ENCODE data around the gene ATCAY.

DNA sequence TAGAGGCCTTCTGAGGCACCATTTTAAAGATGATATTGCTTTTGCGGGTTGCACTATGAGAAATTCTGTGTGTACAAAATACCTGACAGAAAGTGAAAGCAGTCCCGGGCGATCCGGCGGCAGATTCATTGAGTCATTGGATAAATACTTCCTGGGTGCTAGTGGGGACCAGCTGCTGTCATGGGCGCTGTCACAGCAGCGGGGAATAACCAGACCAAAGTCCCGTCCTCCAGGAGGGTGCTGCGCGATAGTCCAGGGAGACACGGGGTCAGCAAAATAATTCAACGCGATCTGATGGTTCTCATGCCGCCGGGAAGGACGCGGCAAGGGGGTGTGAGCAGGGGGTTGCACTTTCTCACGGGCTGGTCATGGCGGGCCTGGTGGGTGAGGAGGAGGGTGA, 25.2 kb upstream of the ATCAY start:
- TF ChIP-seq, protein P1, sequence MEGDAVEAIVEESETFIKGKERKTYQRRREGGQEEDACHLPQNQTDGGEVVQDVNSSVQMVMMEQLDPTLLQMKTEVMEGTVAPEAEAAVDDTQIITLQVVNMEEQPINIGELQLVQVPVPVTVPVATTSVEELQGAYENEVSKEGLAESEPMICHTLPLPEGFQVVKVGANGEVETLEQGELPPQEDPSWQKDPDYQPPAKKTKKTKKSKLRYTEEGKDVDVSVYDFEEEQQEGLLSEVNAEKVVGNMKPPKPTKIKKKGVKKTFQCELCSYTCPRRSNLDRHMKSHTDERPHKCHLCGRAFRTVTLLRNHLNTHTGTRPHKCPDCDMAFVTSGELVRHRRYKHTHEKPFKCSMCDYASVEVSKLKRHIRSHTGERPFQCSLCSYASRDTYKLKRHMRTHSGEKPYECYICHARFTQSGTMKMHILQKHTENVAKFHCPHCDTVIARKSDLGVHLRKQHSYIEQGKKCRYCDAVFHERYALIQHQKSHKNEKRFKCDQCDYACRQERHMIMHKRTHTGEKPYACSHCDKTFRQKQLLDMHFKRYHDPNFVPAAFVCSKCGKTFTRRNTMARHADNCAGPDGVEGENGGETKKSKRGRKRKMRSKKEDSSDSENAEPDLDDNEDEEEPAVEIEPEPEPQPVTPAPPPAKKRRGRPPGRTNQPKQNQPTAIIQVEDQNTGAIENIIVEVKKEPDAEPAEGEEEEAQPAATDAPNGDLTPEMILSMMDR (conservative IDR thresholded peaks at IDR 0.05; ENCODE audit: low read length): no peak
- no peak for TF ChIP-seq EZH2phosphoT487 (IDR thresholded peaks at IDR 0.05; ENCODE audit: borderline replicate concordance)
